NCI-H748 (cell line): Measurements from ENCODE around the gene HOXA5.

Experiments
- DNase-seq: peaks from one replicate; lab custom pipeline; 2025; ENCODE audit not compliant: unreplicated experiment; lab: John Stamatoyannopoulos, UW

Gene HOXA5

DNA sequence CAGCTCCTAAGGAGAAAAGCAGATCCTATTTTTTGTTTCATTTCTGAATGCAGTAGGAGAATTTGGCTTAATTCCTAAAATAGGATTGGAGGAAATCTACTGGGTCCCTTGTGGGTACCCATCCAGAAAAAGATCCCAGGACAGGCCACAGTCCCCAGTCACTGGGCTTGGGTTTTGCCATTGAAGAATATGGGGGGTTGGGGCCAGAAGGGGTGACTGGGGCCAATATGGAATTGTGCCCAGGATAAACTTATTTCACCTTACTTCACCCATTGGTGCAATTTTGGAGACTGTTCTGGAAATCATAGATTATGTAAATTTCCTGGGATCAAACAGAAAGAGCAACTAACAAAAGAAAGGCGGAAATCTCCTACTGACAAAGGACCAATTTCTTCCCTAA, 5.0 kb downstream of the HOXA5 start:
- DNase-seq: no peak

DNA sequence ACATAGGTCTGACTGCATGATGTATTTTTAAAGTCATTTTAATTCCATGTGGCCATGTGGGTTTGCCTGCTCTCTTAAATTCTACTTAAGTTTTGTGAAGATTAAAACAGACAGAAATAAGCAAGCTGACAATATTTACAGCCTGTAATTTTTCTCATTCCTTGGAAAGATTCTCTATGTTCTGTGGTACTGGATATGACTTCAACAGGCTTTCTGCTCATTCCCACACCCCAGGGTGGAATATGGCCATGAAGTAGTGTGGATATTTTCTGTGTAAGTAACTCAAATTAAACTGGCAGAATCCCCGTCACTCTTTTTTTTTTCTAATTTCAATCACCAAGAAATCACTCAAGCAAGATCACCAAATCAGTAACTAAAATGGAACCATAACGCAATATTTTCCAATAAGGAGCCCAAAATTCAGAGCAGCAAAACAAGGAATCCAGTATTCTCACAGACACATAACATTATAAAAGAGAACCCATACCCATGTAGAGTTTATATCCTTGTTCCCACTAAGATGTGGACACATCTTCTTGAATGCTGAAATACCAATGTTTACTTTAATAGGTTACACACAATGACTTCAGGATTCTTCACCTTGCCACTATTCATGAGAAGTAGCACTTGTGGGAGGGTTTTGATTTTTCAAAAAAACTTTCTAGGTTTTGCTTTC, 5.7 kb downstream of the HOXA5 start:
- DNase-seq: no peak

DNA sequence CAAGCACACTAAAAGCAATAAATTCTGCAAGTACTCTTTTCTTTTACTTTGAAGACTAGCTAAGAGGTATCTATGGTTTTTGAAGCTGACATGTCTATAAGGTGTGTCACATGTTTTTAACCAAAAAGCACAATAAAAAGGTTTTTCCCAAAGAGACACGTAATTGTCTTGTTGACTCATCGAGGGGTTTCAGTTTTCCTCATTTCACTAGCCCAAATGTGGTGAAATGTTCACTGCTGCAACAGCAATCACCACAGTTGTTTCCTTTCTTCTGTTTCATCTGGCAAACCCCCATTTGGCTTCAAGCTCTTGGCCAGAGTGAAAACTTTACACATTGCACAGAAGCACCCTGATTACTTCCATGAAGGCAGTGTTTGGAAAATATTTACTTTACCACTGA, 9.1 kb downstream of the HOXA5 start:
- DNase-seq: no peak

DNA sequence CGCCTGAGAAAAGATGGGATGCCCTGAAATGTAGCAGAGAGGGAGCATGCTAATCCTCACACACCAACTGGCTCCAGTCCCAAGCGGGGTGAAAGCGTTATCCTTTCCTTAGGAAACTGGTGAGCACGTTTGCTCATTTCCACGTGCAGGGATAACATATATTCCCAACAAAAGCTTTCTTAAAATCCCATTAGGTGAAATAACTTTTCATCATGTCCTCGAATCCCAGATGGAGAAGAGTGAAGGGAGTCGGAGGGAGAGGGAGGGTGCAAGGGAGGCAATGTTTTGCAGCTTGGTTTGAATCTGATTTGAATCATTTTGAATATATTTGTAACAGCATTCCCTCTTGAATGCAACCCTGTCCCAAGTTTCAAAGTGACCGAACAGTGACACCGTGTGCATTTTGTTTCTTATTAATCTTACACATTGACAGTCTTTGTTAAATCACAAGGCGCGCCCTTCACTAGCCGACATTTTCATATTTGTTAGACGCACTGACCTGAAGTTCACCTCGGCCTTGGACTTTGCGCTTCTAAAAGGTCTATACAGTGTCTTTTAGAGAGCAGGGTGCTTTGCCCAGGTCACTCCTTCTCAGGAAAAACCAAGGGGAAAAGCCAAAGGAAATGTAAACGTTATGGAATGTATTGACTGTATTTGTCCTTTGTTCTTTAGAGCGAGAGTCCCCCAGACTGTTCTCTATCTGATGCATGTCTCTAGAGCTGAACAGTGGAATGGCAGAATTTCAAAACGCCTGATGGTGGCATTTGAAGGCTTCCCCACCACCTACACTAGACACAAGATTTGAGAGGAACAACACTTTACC, 9.9 kb downstream of the HOXA5 start:
- DNase-seq: no peak

DNA sequence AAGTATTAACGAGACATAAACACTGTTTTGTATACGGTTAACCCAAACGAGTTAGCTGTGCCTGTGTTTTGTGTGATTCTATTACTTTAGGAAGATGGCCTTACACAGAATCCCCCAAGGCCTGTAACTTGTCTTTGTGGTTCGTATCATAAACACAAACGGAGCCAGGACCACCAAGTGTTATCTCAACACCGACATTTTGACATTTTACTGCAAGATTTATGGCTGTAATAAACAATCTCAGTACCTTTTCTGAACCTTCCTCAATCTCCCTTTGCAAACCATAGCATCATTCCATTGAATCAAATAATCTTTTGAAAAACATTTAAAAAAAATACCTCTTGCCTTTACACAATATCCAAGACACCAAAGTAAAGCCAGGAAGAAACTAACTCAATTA, 10.5 kb downstream of the HOXA5 start:
- no peak for DNase-seq

DNA sequence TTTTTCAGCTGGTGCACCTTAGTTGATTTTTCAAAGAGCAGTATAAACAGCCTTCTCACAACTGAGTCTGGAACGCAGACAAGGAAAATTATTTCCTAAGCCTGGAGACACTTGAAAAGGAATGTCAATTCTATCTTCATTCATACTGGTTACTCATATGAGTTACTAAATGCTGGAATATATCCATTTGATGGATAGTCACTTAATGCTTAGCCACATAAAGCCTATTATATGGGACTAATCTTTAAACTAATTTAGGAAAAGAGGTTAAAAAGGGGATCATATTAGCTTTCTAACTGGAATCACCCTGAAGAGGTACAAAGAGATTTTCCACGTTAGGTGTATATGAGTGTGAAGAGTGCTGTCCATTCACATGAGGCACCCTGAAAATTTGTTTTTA, 11.3 kb downstream of the HOXA5 start:
- no peak for DNase-seq

DNA sequence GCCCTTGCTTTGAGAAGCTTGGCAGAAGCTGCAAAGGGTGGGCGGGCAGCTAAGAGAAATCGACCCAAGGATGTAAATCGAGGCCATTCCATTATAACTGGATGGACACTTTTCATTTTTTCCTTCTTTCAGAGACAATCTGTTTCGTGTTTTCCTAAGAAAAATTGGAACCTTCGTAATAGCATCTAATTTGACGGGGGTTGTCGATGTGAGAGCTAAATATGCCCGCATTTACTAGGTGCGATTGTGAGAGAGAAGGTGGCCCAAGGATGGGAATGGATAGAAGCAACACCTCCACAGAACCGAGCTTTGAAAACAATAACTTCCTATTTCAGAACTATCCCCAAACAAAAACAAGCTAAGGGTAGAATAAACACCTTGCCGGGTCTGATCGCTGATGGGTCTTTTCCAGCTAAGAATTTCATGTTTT, 12.1 kb downstream of the HOXA5 start:
- no peak for DNase-seq

DNA sequence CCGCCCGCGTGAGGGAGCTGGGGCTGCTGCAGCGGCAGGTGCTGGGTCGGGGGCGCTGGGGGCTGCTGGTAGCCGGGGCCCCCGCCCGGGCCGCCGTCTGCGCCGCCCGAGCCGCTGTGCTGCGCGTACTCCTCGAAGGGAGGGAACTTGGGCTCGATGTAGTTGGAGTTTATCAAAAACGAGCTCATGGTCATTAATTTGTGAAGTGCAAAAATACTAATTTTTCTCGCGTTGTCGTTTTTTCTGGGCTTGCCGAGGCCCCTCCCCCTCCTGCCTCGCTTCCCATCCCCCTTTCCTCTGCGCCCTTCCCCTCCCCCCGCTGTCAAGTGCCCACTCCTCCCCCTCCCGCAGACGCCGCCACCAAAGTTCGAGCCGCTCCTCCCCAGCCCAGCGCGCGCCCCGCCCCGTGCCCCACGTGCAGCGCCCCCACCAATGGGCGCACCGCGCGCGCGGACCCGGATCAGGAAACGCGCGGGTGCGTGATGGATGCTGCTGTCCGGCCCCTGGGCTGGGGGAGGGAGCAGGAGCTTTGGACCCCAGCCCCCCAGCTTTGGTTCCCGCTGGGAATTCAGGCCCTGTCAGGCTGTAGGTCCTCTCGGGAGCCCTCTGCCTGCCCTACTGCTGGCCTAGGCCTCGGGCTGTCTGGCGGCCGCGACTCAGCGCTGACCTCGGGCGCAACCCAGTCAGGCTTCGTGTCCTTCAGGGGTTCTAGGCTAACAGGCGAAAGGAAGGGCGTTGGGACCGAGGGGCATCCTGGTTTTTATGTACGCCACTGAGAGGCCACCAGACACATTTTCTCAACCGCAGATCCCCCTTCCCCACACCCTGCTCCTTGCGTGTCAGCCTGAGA, 12.7 kb downstream of the HOXA5 start, which contains the start of gene HOXA4:
HOXA4 (minus strand) TSS at position 218 of the 850 bp plus-strand sequence; CDS start at position 194, 24 bp downstream.
- DNase-seq: peak; percentile 94

DNA sequence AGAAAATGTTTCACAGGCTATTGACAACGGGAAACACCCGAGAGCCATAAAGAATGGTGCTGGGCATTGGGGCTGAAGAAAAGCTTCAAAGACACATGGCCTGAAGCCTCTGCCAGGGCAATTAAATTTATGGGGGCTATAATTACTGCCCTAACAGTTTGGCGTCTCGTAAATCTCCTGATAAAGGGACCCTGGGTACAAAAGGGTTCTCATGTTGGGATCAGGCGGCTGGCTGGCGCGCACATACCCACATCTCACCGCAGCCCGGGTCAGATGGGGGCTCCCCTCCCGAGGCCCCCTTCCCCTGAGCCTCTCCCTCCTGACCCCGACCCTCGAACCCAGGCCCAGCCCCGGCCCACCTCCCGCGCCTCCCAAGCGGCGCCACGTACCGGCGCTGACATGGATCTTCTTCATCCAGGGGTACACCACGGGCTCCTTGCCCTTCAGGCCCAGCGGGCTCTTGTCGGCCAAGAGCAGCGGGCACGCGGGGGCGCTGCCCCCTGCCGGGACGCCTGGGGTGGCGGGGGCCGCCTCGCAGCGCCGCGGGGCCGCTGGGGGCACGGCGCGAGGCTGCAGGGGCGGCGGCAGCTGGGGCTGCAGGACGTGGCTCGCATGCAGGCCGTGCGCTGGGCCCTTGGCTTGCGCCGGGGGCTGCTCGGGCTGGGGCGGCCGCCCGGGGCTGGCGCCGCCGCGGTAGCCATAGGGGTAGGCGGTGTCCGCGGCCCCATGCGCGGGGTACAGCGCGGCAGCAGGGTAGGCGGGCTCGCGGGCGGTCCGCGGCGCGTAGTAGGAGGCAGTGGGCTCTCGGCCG, 13.5 kb downstream of the HOXA5 start:
- DNase-seq: peak; percentile 82

DNA sequence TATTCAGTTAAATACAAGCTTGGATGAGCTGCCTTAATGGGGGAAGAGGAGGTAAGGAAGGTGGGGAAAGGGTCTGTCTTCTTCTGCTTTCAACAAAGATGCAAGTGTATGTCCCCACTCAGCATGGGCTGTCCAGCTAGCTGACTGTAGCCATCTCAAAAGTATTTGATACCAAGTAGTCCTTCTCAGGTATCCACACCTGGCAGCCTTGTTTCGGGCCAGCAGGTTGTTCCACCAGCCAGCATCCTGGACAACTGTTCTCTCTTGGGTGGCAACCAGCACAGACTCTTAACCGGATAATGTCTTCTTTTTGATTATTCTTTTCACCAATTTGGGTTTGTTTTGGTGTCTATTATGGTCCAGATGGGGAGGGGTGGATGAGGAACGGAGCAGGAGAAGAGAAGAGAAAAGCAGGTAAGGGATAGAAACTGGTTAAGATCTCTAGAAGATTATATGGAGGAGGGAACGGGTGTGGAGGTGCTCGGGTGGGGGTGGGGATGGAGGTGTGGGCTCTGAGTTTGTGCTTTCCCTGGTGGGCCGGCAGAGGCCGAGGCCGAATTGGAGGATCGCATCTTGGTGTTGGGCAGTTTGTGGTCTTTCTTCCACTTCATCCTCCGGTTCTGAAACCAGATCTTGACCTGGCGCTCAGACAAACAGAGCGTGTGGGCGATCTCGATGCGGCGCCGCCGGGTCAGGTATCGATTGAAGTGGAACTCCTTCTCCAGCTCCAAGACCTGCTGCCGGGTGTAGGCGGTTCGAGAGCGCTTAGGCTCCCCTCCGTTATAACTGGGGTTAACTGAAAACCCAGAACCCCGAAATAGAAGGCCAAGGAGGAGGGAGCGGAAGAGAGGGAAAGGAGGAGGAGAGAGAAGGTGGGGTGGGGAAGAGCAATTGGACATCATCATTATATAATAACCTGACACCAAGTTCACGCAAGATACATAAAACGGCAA, 14.4 kb downstream of the HOXA5 start:
- no peak for DNase-seq

DNA sequence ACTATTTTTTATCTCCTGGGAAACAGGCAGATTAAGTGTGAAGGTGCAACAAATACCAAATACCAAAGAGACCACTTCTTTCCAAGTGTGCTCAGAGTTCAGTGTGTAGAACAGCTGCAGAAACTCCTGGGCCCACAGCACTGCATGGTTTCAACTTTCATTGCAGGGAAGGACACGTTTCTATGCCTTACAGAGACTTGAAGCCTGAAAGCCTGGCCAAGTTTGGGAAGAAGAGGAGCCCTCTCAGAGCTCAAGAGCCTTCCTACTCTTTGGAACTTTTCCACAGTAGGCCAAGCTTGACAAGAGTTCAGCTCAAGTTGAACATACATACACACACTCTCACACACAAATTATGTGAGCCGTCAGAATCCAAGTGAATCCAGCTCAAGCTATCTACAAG, 15.4 kb downstream of the HOXA5 start:
- no peak for DNase-seq

DNA sequence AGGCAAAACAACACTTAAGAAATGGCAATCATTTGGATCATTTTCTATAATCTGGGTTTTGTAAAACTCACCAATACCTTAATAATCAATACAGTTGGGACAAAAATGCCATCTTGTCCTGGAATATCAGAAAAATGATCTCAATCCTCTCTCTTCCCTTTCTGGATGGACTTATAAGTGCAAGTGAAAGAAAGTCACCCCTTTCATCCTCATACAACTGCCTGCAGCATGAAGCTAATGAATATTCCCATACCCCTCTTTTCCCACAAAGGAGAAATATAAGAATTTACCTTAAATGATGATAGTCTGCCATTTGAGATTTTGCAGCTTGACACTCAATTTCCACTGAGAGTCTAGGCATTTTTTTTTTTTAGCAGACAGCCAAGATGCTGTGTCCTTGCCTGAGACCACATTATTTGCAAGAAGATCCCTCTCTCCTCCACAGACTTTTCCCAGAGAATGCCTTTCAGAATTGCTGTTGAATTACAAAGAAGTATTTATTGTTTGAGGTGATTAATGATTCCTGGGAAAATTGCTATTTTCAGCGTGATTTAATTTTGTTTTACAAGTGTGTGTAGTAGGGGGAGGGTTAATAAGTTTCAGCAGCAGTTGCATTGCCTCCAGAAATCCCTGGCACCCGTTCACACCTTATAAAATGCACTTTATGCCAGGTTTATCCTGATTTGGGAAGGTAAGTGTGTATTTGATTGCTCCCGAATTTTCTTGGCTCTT, 16.7 kb downstream of the HOXA5 start:
- DNase-seq: no peak

DNA sequence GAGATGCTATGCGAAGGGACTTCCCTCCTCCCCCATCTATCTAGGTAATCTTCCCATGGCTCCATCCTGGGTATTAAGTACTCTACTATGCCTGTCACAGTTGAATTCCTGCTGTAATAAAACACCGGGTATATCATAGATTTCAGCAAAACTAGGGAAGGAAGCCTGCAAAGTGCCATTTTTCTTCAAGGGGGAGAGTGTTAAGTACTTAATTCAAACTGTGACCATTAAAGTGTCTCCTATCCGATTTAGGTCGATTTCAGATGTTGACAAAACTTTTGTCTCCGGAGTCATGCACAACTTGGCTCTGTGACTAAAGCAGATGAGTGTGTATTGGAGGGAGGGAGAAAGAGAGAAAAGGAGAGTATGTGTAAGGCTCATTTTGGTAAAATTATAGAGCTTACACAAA, 17.5 kb downstream of the HOXA5 start:
- no peak for DNase-seq

DNA sequence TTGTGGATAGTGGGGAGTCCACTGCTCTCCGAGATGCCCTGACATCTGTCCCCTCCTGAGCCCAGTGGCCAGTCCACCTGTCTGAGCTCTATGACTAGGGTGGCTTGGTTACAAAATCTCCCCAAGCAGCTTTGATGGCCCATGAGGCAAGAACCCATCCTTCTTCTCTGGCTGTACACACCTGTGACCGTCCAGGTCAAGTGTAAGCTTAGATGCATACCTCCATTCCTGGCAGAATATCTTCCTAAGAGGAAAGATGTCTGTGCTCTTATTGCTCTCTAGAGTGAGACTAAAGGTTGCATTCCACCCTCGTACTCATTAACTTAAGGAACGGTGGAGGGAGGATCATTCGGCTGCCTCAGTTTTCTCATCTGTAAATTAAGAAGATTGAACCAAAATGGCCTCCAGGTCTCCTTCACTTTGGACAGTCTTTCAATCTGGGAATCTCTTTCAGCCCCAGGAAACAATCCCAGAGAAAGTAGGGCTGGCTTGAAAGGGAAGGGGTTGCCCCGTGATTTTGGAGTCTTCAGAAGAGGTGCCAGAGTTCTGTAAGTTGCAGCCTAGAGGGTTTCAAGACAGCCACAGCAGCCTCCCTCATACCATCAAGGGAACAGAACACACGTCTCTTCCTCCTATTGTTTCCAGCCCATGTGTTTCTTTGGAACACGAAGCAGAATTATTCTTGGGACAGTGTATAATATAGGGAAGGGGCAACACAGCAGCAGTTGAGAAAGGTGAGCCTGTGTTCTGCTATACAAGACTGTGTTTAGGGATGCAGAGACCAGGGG, 18.4 kb downstream of the HOXA5 start:
- DNase-seq: no peak

DNA sequence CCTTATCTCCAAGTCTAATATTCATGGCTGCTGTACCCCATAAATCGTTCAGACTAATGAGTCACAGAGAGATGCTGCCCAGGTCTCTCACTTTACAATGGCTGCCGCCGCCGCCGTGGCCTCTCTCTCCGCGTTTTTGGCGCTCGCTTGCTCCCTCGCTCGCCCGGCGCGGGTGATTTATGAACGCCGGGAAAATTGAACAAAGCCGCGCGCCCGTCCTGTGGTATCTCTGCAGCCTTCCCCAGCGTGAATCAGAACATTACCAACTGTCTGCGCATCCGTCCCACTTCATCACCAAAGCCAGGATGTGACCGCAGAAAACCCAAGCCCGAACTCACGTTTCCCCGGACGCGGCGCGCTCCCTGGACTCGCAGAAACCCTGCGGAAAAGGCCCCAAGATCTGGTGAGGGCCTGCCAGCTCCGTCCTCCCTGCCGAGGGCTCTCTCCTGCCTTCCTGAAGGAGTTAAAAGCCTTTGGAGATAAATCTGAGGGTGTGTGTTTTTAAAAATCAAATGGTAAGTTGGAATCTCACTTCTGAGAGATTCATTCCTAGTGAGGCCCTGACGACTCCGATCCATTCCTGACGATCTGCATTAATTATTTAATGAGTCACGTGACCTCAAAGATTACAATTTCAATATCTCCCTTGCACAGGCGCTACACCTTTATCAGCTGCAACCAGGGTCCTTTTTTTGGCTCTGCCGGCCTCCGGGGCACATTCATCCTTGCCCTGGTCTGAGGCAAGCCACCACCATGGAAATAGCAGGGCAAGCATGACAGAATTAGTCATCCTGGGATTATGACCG, 19.2 kb downstream of the HOXA5 start:
- no peak for DNase-seq

DNA sequence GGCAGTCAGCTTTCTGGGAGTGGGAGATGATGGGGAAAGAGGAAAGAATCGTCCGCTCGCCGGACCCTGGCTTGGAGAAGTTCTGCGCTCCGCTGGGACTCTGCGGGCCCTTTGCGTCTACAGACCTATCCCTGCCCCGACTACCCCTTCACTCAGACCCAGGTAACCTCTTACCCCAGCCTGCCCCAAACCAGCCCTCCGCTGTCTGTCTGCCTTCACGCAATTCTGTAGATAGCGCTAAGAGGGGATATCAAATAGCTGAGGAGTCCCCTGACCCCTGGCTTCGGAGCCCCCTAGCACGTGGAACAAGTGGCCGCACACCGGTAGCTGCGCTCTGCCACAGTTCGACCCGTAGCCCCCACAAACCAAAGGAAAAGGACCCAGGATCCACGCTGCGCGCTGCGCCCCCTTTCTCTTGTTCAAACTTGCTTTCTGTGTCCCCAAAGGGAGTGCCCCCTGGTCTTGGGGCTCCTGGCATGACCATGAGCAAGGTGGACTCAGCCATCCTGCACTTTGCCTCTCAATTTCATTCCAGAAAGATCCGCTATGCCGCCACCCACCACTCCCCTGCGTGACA, 19.9 kb downstream of the HOXA5 start:
- no peak for DNase-seq

DNA sequence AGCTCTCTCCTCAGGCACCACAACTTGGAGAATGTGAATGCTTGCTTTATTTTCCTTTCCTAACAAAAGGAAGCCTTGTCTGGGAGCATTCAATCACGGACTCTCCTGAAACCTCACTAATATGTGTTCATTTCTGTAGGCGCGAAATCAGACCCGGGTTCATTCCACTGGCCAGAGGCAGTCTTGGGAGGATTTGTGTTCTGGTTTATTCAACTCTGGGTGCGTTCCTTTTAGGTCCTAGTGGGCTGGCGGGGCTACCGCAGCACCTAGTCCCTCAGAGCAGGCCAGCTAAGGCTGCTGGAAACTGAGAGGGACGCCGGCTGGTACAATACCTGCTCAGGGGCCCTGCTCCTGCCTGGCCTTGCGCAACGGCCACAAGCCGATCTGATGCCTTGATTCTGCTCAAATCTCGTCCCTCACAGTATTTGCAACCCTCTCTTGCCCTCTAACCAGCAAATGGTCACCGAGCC, 20.4 kb downstream of the HOXA5 start:
- DNase-seq: no peak
